ENCODE measurements around the gene GPR31.

GPR31 gene

DNA sequence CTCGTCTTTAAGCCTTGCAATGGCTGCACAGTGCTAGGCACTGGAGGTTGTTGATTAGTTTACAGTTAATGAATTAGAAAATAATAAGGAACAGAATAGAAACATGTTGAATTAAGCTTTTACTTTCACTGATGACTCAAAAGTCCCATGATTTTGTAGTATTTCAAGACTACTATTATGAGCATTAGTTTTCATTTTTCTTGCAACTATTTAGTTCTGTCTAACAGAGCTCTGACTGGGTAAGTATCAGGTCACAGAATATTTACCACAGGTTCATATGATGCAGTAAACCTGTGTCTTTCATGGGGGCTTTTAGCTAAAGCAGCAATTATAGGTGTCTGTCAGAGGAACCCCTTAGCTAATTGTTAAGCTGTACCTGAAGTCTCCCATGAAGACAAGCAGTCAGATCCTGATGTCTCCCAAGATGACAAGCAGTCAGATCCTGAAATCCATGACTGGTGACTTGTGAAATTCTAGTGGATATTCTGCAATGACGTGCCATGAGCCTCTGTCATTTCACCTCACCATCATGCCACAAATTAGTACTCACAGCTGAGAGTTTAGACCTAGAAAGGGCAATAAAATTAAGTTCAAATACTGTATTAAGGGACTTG lies 8.2 kb upstream of the GPR31 start:
- no peak for FAIRE-seq

DNA sequence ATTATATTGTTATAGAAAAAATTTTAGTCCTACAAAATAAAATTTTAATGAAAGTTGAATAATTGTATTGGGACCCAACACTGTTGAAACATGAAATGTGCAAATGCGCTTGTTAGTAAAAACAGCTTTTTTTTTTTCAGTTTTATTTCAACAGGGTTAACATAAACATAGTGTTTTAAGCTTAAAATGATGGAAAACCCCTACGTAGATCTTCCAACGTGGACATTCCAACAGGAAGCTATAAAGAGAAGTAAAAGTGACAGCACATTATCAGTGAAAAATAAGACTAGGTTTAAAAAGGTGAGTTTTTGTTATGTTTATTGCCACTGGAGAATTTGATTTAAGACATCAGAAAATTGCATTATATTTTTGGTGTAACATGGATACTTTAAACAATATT lies 6.5 kb upstream of the GPR31 start:
- no peak for FAIRE-seq

DNA sequence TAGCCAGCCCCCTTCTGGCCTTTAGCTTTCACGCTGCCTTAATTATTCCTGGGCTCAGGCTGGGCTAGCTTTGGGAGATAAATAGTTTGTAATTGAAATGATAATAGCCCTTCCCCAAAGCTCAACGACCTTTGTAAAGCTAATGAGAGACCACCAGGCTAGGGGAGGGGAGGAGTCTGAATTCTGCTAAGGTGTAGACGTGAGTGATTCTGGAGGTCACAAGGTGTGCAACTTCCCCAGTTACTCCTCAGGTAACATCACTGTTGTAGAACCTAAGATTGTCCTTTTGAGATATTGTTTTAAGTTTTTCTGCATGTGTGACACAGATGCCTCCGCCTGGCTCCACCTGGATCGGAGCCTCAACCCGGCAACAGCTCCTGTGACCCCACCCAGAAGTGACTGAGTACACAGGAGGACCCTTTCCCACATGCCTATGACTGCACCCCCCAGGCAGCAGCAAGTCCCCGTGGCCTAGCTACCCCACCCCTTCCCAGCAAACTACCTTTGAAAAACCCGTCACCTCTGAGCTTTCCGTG lies 5.8 kb upstream of the GPR31 start:
- no peak for FAIRE-seq

DNA sequence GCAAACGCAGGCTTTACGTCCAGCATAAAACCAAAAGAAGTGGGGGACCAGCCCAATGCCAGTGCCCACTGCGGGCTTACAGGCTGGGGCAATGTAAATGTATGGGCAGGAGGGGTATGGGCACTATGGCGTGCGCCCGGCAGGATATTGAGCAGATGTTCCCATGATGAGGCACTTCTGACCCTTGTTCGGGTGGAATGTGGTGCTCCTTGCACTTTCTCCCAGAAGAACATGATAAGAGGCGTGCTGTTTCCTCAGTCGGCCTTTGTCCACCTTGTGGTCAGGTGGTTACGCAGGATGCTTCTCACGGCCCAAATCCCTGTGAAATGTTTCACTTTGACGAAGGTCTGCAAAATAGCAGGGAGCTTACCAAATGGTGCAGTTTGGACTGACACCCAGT lies 4.8 kb upstream of the GPR31 start:
- no peak for FAIRE-seq

DNA sequence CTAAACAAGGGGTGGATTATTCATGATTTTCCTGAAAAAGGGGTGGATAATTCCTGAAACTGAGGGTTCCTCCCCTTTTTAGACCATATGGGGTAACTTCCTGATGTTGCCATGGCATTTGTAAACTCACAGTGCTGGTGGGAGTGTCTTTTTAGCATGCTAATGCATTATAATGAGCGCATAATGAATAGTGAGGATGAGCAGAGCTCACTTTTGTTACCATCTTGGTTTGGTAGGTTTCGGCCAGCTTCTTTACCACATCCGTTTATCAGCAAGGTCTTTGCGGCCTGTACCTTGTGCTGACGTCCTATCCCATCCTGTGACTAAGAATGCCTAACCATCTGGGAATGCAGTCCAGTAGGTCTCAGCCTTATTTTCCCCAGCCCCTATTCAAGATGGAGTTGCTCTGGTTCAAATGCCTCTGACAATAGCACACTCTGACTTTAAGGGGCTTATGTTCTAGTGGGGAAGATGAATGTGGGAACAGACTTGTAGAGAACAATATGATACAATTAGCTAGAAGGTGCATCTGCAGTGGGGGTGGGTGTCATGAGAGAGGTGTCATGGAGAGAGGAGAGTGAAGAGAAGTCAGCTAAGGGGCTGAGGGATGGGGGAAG lies 4.2 kb upstream of the GPR31 start:
- no peak for FAIRE-seq

DNA sequence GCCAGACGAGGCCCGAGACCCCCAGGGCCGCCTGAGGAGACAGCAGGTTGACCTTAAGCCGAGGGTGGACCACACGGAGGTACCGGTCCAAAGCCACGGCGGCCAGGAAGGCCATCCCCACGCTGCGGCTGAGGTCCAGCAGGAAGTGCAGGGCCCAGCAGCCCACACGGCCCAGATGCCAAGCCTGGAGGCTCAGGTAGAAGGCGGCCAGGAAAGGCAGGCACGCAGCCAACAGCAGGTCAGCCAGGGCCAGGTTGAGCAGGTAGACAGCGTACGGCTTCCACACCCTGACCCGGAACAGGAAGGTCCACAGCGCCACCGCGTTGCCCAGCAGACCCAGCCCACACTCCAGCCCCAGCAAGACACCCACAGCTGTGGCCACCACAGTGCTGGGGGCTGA lies 366 bp downstream of the GPR31 start:
- FAIRE-seq, result no peak

DNA sequence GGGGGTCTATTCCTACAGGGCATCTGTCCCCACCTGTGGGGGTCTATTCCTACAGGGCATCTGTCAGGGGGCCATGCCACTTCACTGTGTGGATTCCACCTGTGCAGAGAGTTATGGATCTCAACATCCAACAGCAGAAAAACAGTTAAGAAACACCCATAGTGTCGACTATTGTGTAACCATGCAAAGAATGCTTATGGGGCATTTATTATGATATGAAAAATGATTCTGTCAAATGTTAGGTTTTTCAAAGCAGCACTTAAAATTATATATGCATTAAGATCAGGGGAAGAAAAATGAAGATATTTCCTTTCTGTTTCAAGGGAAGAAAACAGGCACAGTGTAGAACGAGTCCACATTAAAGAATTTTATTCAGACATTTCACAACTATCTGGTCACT lies 2.9 kb downstream of the GPR31 start:
- FAIRE-seq, result no peak

DNA sequence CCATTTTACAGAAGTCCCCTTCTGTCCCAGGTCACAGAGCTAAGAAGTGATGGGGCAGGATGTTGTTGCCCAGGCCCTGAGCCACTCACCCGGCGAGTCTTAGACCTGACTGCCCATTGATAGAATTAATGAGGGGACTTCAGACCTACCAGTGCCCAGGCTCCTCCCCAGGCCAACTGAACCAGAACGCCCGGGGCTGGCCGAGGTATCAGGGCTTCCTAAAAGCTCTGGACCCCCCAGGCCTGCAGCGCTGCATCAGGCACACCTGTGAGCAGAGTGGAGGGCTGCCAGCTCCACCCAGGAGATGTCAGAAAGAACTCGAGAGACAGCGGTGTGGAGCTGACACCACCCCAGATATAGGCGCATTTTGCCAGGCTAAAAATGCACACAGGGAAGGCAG lies 3.5 kb downstream of the GPR31 start:
- FAIRE-seq, result no peak

DNA sequence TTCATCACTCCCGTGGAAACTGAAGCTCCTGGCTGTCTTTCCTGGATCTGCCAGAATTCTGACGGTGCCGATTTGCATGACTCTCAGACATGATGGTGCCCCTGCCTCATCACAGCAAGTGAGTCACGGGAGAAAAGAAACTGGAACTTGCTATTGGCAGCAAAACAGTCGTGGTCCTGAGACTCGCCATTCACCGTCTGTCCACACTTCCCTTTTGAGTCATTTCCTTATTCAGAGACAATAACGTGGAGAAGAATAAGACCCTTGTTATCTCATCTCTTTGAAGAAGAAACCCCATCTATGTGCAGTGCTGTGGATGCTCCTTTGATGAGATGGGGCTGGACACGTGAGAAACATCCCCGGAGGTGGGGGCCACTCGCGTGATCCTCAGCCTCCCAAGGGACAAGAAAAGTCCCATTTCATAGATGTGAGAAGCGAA lies 4.2 kb downstream of the GPR31 start:
- FAIRE-seq, result no peak

DNA sequence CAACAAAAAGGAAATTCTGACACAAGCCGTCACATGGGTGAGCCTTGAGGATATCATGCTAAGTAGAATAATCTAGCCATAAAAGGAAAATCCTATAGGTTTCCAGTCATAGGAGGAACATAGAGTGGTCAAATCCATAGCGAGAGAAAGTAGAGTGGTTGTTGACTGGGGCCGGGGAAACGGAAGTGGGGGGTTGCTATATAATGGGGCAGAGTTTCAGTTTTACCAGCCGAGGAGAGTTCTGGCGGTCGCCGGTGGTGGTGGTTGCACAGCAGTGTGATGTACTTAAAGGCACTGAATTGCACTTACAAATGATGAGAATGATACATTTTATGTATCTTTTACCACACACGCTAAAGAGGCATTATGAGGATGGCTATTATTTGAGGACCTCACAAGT lies 4.9 kb downstream of the GPR31 start:
- no peak for FAIRE-seq

DNA sequence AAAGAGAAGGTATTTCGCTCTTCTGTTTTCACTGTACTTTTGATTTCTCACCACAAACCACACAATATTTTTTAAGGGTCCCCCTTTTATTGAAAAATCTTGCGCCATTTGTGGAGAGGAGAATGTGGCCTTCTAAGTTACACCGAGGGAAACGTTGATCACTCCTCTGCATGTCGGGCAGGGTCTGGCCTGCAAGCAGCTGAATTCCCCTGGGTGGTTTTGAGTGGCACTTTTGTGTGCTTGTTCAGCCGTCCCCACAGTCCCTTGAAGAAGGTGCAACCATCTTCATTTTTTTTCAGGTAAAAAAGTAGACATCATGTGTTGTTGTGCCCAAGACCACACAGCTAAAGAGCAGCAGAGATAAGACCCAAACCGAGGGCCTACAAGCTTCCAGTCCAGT lies 6.1 kb downstream of the GPR31 start:
- no peak for FAIRE-seq

DNA sequence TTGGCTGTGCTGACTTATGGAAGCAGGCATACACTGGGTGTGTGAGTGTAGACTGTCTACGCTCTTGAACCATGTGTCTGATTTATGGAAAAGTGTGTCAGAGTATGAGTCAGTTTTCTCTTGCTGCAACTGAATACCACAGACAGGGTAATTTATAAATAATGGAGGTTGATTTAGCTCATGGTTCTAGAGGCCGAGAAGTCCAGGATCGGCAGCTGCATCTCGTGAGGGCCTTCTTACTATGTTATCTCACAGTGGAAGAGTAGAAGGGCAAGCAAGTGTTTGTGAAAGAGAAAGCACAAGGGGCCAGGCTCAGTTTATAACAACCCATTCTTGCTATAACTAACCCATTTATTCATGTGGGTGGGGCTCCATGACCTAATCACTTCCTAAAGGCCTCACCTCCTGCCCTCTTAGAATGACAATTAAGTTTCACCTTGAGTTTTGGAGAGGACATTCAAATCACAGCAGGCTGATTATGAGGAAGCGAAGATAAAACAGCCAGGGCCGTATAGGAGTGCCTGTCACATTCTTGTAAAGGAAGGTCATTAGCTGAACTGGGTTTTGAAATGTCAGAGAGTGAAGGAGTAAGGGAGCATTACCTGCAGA lies 6.7 kb downstream of the GPR31 start:
- FAIRE-seq, result no peak

DNA sequence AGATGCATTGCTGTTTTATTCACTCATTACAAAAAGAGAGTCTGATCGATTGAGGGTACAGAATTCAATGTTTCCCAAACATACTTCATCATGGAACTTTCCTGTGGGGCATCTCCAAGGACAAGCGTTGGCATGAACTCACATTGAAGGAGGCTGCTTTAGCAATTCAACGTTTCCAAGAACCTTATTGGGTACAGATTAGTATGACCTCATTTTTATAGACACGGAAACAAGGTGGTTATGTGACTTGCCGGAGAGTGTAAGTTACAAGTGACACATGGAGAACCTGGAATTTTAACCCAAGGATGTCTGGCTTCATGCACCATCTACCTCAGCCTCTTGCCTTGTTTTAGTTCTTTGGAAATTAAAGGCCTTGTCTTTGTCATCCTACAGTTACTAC lies 8.8 kb downstream of the GPR31 start:
- no peak for FAIRE-seq

DNA sequence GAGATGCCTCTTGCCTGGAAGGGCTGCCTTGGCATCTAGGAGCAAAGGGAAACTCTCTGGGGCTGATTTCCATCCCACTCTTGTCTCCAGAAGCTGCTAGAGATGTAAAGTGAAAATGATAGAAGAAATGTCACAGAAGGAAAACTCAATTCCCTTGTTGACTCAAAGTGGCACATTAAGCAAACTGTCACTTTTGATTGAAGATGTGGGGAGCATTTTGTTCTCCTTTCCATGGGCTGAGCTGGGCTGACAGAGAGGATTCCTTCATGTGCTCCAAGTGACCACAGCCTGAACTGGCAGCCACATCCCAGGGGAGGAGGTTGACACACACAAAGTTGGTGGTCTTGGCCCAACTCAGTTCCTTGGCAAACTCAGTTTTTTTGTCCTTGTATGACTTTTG lies 9.8 kb downstream of the GPR31 start:
- FAIRE-seq, result no peak

DNA sequence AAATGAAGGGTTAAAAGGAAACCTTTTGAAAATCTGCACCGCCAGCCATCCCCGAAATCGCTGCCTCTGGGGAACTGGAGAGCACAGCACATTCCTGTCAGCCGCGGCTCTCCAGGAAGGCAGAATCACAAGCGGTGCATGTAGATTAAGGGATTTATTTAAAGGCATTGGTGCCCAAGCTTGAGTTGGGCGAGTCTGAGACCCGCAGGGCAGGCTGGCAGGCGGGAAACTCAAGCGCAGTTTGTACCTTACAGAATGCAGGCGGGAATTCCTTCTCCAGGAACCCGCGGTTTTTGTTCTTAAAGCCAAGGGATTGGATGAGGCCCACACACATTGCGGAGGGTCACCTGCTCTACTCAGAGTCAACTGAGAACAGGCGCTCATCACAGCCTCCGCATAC lies 10.8 kb downstream of the GPR31 start:
- no peak for FAIRE-seq

DNA sequence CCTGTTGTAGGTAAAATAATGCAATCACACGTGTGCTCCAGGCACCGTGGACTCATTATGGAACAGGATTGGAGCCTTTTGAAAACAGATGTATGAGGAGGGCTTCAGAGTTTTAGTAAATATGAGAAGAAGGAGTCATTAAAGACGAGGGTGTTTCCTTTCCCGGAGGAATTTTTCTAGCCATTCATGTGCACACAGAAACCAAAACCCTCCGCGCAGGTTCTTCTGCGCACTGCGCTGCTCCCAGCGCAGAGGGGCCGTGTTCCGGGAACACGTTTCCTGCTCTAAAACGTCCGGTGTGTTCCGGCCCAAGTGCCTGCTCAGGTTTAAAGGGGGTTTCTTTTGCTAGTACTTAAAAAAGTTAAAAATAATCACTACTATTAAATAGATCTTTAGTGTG lies 11.6 kb downstream of the GPR31 start:
- FAIRE-seq, result no peak

DNA sequence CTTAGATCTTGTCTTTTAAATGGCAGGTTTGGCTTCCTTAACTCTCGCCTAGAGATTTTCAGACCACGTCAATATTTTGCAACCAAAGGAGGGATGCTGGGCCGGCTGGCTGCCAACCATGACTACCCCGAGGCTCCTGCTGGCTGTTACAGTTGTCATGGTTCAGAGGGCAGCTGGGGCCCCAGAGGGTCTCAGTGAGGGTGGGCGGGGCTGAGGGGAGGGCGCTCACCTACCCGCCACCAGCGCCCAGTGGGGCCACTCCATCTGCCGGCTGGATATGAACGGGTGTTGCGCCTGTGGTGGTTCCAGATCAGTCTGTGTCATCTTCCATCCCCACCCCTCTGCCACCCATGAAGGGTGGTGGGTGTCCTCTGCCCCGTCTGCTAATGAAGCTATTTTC lies 12.3 kb downstream of the GPR31 start:
- no peak for FAIRE-seq

DNA sequence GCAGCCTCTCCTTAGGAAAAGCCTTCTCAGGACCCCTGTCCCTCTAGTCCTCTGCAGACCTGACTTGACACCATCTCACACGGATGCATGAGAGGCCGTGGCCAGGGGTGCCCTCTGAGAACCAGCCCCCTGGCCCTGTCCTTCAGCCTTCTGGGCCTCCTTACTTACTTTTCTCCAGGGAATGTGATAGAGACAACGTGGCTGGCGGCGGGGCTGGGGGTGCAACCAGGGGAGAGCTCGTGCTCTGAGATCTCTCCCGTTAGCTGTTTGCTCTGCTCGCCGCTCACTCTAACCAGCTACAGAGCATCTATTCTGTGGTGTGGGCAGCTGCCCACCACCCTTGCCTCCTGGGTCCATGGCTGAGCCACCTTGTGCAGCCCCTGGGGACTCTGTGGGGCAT lies 14.7 kb downstream of the GPR31 start:
- FAIRE-seq, result no peak

DNA sequence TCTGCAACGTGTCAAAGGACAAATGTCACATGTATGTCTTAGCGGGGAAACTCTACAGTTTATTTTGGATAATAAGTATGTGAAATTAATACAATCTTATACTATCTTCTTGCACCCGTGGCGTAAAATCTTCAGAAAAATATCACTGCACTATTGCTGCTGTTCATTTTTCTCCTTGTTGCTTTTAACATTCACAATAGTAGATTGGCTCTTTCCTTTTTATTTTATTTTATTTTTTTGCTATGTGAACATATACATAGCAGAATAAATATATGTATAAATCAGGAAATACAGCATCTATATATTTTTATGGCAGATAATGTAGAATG lies 15.4 kb downstream of the GPR31 start:
- FAIRE-seq, result no peak

DNA sequence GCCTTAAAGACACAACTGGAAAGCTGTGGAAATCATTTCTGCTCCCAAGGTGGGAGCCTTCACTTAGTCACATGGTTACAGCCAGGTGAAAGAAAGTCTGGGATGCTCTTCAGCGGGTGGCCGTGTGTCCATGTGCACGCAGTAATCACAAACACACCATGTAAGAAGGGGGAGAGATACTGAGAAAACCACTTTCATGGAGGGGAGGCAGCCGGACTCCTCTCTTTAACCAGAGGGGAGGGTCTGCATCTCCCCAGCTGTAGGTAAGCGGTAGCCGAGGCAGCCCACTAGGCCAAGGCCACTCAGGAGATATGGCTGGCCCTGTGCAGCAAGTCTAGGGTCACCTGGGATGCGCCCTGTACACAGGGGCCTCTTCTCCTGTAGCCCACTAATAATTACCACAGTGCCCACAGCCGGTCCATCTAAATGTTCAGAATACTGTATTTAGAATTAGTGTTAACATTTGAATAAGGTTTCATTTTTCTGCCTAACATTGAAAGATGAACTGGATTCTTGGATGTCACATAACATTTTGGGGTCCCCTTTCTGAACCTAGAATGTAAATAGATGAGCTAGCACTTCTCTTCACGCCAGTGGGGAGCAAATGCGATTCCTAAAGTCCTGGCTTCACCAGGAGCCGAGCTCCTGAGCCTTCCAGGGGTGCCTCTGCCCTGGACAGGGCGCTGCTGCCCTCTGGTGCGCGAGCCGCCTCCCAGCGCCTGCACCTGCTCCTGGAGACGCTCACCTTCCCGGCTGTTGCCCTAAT lies 15.9 kb downstream of the GPR31 start:
- FAIRE-seq, result no peak

DNA sequence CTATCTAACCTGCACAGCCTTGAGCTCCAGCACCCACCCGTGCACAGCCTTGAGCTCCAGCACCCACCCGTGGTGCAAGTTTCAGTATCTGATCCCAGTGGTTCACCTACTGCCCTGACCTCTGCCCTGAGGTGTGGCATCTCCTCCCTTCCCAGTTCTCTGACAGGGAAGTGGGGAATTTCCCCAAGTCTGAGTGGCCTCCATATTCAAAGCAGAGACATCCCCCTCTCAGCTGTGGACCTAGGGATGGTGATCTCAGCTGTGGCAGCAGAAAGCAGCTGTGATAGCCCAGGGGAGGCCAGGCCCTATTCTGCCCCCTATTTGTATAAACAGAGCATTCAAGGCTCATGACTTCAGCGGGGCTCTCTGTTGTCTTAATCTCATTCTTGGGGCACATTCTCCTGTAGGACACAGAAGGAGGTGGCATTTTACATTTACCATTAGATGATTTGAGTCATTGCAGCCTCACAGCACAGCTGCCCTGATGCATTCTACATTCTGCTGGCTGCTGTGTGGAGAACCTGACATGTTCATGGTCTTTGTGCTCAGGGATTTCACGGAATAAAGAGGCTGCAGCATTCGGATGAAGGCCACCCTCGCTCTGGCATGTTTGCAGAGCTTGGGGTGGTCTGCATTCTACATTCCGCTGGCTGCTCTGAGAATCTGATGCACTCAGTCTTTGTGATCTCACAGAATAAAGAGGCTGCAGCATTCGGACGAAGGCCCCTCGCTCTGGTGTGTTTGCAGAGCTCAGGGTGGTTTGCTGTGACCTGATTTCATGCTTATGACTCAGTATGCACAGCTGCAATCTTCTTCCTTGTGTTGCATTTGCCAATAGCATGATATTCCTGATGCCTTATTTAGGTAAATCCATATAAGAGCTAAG lies 16.9 kb downstream of the GPR31 start:
- no peak for FAIRE-seq

DNA sequence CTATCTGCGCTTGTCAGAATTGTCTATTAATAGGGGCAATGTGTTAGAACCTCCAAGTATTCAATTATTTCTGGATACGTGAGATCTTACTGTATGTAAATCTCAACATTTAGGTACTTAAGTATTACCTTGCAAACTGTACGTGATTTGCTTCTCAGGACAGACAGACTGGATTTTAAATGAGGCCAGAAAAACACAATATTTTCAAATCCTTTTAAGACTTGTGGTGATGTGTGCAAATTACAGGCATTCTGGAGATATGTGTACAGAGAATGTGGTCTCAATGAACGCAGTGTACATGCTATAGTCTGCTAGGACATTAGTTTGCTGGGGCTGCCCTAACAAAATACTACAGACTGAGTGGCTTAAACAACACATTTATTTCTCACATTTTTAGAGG lies 18.0 kb downstream of the GPR31 start:
- FAIRE-seq, result no peak

DNA sequence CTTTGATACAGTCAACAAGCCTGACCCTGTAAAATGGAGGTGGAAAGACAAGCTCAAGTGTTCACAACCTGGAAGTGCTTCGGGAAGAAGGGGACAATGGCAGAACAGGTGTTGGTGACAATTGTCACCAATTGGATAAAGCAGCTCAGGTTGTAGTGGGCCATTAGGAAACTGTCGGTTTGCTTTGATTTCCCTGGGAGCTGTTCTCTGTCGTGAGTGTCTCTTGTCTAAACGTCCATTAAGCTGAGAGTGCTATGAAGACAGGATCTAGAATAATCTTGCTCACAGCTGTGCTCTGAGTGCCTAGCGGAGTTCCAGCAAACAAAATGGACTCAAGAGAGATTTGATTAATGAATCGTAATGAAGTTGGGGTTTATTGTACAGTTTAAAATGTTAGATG lies 19.9 kb downstream of the GPR31 start:
- FAIRE-seq, result no peak

All from colon (tissue), 2 donors.